K562 (cell line): ENCODE results near the gene PSORS1C2. TPM values are rescaled to one million over a fixed set of nuclear protein-coding genes. Genes with fewer than 3 reads are reported as not detected.

Source experiments
- CREB1 ChIP-seq, 2 experiments: sonication (generic) in 1 of 2; formaldehyde crosslinking in 1 of 2; IDR thresholded peaks; 2 replicates each; pipeline versions ENCODE4 v1.6.1 to v1.8.0; 2012 to 2022; ENCODE audit warnings: inconsistent platforms in 1 of 2, mild to moderate bottlenecking in 1 of 2, missing genetic modification reagents in 1 of 2, moderate library complexity in 1 of 2
- GTF2B ChIP-seq: IDR thresholded peaks from 2 replicates; pipeline ENCODE4 v1.6.1; 2011; ENCODE audit not compliant: insufficient read length; ENCODE audit errors: extremely low read depth
- MBD1 ChIP-seq: fragments of 250-450 bp; sonication (Bioruptor Pico); IDR thresholded peaks from 2 replicates; pipeline ENCODE4 v1.8.0; 2022; ENCODE audit warnings: inconsistent platforms
- MGA ChIP-seq: fragments of 450-650 bp; IDR thresholded peaks from 2 replicates; pipeline ENCODE4 v1.6.1; 2016; ENCODE audit warnings: mild to moderate bottlenecking, moderate library complexity
- NCOA2 ChIP-seq, 2 experiments: fragments of 450-650 bp; IDR thresholded peaks; 2 replicates each; pipeline ENCODE4 v1.6.1; 2018; ENCODE audit warnings: mild to moderate bottlenecking in 2 of 2, moderate library complexity in 1 of 2; ENCODE audit not compliant: partially characterized antibody in 2 of 2
- NFXL1 ChIP-seq: fragments of 450-650 bp; formaldehyde crosslinking; IDR thresholded peaks from 2 replicates; pipeline ENCODE4 v1.4.0; 2021; ENCODE audit warnings: mild to moderate bottlenecking
- PPARD ChIP-seq: fragments of 250-450 bp; sonication (Bioruptor Pico); IDR thresholded peaks from 2 replicates; pipeline ENCODE4 v1.8.0; 2022; ENCODE audit warnings: inconsistent platforms, mild to moderate bottlenecking, moderate library complexity
- PURB ChIP-seq: sonication (generic); formaldehyde crosslinking; IDR thresholded peaks from 2 replicates; pipeline ENCODE4 v1.9.0; 2021; ENCODE audit warnings: low read depth, mild to moderate bottlenecking, missing genetic modification reagents
- TAF1 ChIP-seq: IDR thresholded peaks from 2 replicates; pipeline ENCODE4 v1.6.1; 2011; ENCODE audit warnings: mild to moderate bottlenecking, low read length, moderate library complexity; ENCODE audit not compliant: insufficient read depth, control insufficient read depth, severe bottlenecking; ENCODE audit errors: extremely low read depth
- ZNF24 ChIP-seq: fragments of 450-650 bp; IDR thresholded peaks from 2 replicates; pipeline ENCODE4 v1.6.1; 2016
- ZNF384 ChIP-seq: IDR thresholded peaks from 2 replicates; pipeline ENCODE4 v1.6.1; 2012; ENCODE audit warnings: low read depth, low read length, improper control_type of control experiment
- ZZZ3 ChIP-seq: fragments of 450-650 bp; IDR thresholded peaks from 2 replicates; pipeline ENCODE4 v1.6.1; 2016; ENCODE audit warnings: antibody characterized with exemption, mild to moderate bottlenecking, moderate library complexity
- polyA plus RNA-seq, 8 experiments: library from polyadenylated mRNA; depleted of rRNA in 4 of 8; stranded (reverse) in 5 of 8; unstranded in 3 of 8; fragments of >200 nt; fragmentation: Nextera tagmentation in 2 of 8; fragmentation: Illumina TruSeq in 1 of 8; extraction: Ambion mirVana in 2 of 8; extraction: Trizol in 1 of 8; gene quantifications; 2 replicates each; pipeline versions ENCODE4 v1.2.1 to v1.2.3, GENCODE V29; 2011 to 2014; ENCODE audit warnings: inconsistent platforms in 1 of 8, missing spikeins in 1 of 8
- total RNA-seq, 7 experiments: library from RNA; depleted of rRNA in 6 of 7; stranded (reverse); fragments of >200 nt in 6 of 7; fragmentation: Illumina TruSeq in 2 of 7; extraction: Trizol in 2 of 7; gene quantifications; 2 replicates each; pipeline versions ENCODE4 v1.2.1 to v1.2.3, GENCODE V29; 2011 to 2021; ENCODE audit warnings: low replicate concordance in 1 of 7

Gene PSORS1C2
- total and polyA plus RNA-seq, 9 of the 15 experiments (the other 6 are each of a cell fraction or from before 2014, with no cell fraction given), result not detected

GRCh38 chr6:31158140-31158862, 19.4 kb upstream of the PSORS1C2 start, which contains the start of gene TCF19 (continued):
- no peak; the same call in 1 of the 2 replicates for TF ChIP-seq MGA
- no peak for TF ChIP-seq NFXL1 (CRISPR knock-in tag)
- peak; percentile 37; the same call in 1 of the 2 replicates for TF ChIP-seq ZNF24
- no peak for TF ChIP-seq PURB (CRISPR knock-in tag)
- no peak for TF ChIP-seq NCOA2 (IDR thresholded peaks at IDR 0.05; ENCODE audit: partially characterized antibody in 2 of 2)
- TF ChIP-seq GTF2B, result no peak
- peak; percentile 49 for TF ChIP-seq CREB1 (IDR thresholded peaks at IDR 0.05)
- TF ChIP-seq CREB1 (CRISPR knock-in tag; IDR thresholded peaks at IDR 0.05), result peak; percentile 76
- TF ChIP-seq PPARD (CRISPR knock-in tag), result no peak
- no peak; the same call in none of the 2 replicates for TF ChIP-seq ZZZ3
- peak; percentile 78 for TF ChIP-seq TAF1
- TF ChIP-seq ZNF384, result no peak
- TF ChIP-seq MBD1 (CRISPR knock-in tag), result no peak
